ENCODE measurements around the gene C11orf98.
"Not testable (repeated sequence)": the region's sequence is repeated elsewhere in the genome, so short reads cannot be mapped to it uniquely, and the experiment has no call there.

The C11orf98 gene

DNA sequence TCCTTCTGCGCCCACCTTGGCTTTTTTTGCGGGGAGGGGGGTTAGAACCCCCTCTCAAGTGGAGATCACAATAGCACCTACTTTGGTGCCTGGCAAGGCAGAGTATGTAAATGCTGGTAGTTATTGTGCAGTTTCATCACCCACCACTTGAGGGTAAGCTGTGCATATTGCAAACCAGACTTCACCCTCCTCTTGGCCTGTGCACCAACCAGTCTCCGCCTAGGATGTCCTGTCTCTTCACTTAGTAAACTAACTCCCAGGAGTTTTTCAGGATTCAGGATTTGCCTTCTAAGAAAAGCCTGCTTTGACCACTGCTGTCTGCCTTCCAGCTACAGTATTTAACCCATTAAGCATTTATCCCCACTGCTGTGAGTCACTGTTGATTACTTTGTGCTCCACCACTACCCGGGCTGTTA is 15.8 kb upstream of the C11orf98 start:
- no peak for DNase-seq (ENCODE audit: insufficient read length)
- TF ChIP-seq POLR2AphosphoS5 (IDR thresholded peaks at IDR 0.05; ENCODE audit: low read depth, low read length) (no peak), TAF1 (IDR thresholded peaks at IDR 0.05; ENCODE audit: borderline replicate concordance, low read depth, low read length) (no peak), POLR2A (IDR thresholded peaks at IDR 0.05; ENCODE audit: low read depth, low read length) (no peak)
- peak; percentile 85 for FAIRE-seq

DNA sequence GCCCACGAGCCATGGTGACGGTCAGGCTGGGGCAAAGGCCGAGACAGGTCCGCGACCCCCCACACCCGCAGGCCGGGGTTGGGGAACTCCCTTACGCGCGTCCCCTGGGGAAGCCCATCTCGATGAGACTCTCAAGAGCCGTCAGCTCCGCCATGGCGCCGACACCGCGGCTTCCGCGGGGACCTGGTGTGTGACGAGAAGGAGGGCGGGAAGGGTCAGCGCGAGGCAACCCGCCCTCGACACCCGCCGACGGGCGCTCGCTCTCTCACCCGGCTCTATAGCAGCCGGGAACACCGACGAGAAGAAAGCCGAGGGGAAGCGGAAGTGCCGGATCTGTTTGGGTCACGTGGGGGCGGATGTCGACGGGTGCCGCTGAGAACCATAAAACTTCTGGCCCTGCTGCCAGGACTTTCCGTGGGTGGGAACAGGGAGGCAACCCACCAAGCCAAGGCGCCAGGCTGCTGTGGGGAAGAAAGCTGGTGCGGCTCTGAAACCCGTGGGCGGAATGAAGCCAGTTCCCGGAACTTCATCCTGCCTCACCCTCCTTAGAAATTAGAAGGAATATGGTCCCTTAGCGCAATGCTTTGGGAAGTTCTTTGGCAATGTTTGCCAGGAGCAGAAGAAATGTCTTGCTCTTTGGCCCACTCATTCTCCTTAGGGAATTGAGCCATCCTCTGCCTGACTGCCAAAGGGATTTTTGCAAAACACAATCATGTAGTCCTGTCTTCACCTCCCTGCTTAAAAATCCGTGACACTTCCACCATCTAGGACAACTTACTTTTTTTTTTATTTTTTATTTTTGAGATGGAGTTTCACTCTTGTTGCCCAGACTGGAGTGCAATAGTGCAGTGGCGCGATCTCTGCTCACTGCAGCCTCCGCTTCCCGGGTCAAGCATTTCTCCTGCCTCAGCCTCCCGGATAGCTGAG is 14.0 kb upstream of the C11orf98 start, which contains the start of gene UBXN1:
Gene UBXN1 (minus strand): TSS at position 304 of the 927 bp plus-strand sequence. CDS start 150 bp downstream, at position 154.
- peak; percentile 73 for TF ChIP-seq TAF1 (IDR thresholded peaks at IDR 0.05; ENCODE audit: borderline replicate concordance, low read depth, low read length)
- TF ChIP-seq POLR2AphosphoS5 (IDR thresholded peaks at IDR 0.05; ENCODE audit: low read depth, low read length): peak; percentile 93
- peak; percentile 91; the same call in 1 of the 2 replicates for TF ChIP-seq POLR2A (IDR thresholded peaks at IDR 0.05; ENCODE audit: low read depth, low read length)
- FAIRE-seq (peak; percentile 80), DNase-seq (ENCODE audit: insufficient read length) (peak; percentile 91)

DNA sequence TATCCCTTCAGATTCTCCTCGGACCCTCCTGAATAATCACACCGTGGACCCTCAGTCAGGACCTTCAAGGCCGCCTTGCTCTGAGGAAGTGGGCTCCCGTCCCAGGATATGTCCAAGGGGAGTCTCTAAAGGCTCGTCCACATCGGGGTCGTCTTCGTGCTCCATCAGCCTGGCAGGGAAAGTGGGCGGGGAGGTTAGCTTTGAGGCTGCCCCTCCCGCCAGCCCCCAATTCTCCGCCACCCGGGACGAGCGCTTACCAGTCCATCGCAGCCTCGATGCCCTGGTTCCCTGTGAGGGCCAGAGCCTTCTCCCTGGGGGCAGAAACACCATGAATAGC is 13.4 kb upstream of the C11orf98 start:
- DNase-seq (ENCODE audit: insufficient read length) (no peak), FAIRE-seq (no peak)
- TF ChIP-seq TAF1 (IDR thresholded peaks at IDR 0.05; ENCODE audit: borderline replicate concordance, low read depth, low read length) (no peak), POLR2AphosphoS5 (IDR thresholded peaks at IDR 0.05; ENCODE audit: low read depth, low read length) (no peak), POLR2A (IDR thresholded peaks at IDR 0.05; ENCODE audit: low read depth, low read length) (no peak)

DNA sequence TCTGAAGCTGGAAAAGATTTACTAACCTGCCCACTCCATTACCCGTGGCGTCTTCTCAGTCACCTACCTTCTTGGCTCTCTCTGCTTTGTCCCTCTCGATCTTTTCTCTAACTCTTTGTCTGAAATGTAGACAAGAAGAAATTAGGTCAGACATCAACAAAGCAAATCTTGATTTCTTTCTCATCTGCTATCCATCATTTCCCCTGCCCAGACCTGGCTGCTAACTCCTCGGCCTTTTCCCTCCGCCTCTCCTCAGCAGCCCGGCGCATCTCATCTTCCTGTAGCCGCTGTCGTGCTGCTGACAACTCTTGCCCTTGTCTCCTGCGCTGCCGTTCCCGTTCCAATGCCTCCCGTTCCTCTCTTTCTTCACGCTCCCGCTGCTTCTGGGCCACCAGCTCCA is 12.7 kb upstream of the C11orf98 start:
- no peak for TF ChIP-seq POLR2A (IDR thresholded peaks at IDR 0.05; ENCODE audit: low read depth, low read length)
- no peak for TF ChIP-seq TAF1 (IDR thresholded peaks at IDR 0.05; ENCODE audit: borderline replicate concordance, low read depth, low read length)
- TF ChIP-seq POLR2AphosphoS5 (IDR thresholded peaks at IDR 0.05; ENCODE audit: low read depth, low read length): no peak
- DNase-seq (ENCODE audit: insufficient read length) (no peak), FAIRE-seq (no peak)

DNA sequence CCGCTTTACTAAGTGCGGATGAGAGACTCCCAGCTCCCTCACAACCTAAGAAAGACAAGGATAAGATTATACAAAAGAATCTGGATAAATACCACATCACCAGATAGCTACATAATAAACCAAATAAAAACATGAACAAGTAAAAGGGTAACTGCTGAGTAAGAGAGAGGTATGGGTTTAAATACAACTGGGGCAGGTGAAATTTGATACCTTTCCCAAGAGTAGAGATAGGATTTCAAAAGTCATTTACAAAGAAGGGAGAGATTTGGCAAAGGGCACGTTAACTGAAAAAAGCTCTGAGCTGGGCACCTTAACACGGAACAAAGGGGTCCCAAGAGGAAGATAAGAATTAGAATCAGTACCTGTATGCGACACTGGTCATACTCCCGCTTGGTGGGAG is 12.1 kb upstream of the C11orf98 start:
- FAIRE-seq: no peak
- DNase-seq (ENCODE audit: insufficient read length): no peak
- TF ChIP-seq POLR2AphosphoS5 (IDR thresholded peaks at IDR 0.05; ENCODE audit: low read depth, low read length) (no peak), TAF1 (IDR thresholded peaks at IDR 0.05; ENCODE audit: borderline replicate concordance, low read depth, low read length) (no peak), POLR2A (IDR thresholded peaks at IDR 0.05; ENCODE audit: low read depth, low read length) (no peak)

DNA sequence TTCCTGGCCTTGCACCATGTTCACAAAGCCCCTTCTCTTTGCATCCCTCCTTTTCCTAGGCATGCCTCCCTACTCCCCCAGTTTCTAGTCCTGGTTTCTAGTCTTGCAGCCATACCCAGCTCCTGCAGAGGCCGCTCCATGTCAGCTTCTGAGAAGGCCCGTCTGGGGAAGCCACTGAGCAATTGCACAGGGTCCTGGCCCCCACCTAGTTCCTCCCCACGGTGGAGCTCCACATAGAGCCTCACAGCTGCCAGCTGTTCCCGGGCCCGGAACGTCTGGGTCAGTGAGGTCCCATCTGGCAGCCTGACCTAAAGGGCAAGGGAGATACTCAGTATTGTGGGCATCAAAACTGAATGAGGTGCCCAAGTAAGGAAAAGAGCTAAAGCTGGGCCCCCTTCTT is 11.7 kb upstream of the C11orf98 start:
- DNase-seq (ENCODE audit: insufficient read length): no peak
- no peak for FAIRE-seq
- TF ChIP-seq POLR2A (IDR thresholded peaks at IDR 0.05; ENCODE audit: low read depth, low read length): no peak
- TF ChIP-seq TAF1 (IDR thresholded peaks at IDR 0.05; ENCODE audit: borderline replicate concordance, low read depth, low read length): no peak
- TF ChIP-seq POLR2AphosphoS5 (IDR thresholded peaks at IDR 0.05; ENCODE audit: low read depth, low read length): no peak

DNA sequence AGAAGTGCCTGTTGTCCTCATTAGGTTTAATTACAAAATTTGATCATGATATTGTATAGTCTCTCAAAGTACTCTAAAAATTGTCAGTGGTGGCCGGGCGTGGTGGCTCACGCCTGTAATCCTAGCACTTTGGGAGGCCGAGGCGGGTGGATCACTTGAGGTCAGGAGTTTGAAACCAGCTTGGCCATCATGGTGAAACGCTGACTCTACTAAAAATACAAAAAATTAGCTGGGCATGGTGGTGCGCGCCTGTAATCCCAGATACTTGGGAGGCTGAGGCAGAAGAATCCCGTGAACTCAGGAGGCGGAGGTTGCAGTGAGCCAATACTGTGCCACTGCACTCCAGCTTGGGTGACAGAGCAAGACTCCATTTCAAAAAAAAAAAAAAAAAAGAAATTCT is 10.4 kb upstream of the C11orf98 start:
- FAIRE-seq; DNase-seq (ENCODE audit: insufficient read length): not testable (repeated sequence)

DNA sequence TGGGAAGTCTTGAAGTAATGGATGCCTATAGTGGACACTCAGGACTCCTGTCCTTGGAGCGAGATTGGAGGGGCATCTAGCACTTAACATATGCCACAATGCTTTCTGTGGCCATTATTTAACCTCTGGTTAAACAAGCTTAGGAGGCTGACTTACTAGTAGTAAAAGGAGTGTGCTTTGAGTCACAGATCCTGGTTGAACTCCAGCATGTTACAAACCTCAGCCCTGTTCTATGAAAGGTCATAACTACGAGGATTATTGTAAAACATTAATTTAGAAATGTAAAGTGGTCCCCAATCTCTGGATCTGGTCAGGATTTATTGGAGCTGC is 8.2 kb upstream of the C11orf98 start:
- no peak for FAIRE-seq
- no peak for TF ChIP-seq POLR2AphosphoS5 (IDR thresholded peaks at IDR 0.05; ENCODE audit: low read depth, low read length)
- no peak for TF ChIP-seq TAF1 (IDR thresholded peaks at IDR 0.05; ENCODE audit: borderline replicate concordance, low read depth, low read length)
- no peak for TF ChIP-seq POLR2A (IDR thresholded peaks at IDR 0.05; ENCODE audit: low read depth, low read length)

DNA sequence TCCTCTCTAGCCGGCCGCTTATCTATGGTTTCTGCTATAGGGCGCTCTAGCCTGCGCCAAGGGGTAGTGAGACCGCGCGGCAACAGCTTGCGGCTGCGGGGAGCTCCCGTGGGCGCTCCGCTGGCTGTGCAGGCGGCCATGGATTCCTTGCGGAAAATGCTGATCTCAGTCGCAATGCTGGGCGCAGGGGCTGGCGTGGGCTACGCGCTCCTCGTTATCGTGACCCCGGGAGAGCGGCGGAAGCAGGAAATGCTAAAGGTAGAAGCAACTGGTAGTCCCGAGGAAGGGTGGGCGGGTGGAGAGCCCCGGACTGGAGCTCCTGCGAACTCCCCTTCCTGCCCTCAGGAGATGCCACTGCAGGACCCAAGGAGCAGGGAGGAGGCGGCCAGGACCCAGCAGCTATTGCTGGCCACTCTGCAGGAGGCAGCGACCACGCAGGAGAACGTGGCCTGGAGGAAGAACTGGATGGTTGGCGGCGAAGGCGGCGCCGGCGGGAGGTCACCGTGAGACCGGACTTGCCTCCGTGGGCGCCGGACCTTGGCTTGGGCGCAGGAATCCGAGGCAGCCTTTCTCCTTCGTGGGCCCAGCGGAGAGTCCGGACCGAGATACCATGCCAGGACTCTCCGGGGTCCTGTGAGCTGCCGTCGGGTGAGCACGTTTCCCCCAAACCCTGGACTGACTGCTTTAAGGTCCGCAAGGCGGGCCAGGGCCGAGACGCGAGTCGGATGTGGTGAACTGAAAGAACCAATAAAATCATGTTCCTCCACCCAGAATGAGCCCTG is 6.8 kb upstream of the C11orf98 start, which contains the start of the genes LBHD1 and UQCC3:
Gene LBHD1 (minus strand): TSS at position 660 of the 782 bp plus-strand sequence. CDS start 2,236 bp downstream, outside the sequence.
Gene UQCC3 (plus strand): TSS at position 66 of the 782 bp plus-strand sequence. CDS start 73 bp downstream, at position 139.
- FAIRE-seq (peak; percentile 80), DNase-seq (ENCODE audit: insufficient read length) (peak; percentile 78)
- TF ChIP-seq TAF1 (IDR thresholded peaks at IDR 0.05; ENCODE audit: borderline replicate concordance, low read depth, low read length) (peak; percentile 70), POLR2AphosphoS5 (IDR thresholded peaks at IDR 0.05; ENCODE audit: low read depth, low read length) (peak; percentile 80), POLR2A (IDR thresholded peaks at IDR 0.05; ENCODE audit: low read depth, low read length) (peak; percentile 79)

More for the DNA sequence above, 8.2 kb upstream of the C11orf98 start:
- DNase-seq (ENCODE audit: insufficient read length): no peak

DNA sequence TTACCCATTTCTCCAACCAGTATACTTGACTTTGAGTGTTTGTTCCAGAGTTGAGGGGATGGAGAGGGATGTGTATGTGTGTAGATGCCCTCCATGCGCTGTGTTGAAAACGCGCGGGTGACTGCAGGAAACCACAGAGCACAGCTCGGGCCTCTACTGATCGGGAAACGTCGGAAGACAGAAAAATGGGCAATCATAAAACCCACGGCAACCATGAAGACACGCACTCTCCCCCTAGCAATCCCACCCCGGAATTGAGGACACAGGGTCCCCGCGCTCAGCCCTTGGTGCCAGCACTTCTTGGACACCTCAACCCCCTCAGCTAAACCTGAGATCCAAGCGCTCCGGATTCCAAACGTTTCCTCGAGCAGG is 6.2 kb upstream of the C11orf98 start:
- FAIRE-seq (no peak), DNase-seq (ENCODE audit: insufficient read length) (no peak)
- no peak for TF ChIP-seq POLR2AphosphoS5 (IDR thresholded peaks at IDR 0.05; ENCODE audit: low read depth, low read length)
- TF ChIP-seq TAF1 (IDR thresholded peaks at IDR 0.05; ENCODE audit: borderline replicate concordance, low read depth, low read length): no peak
- TF ChIP-seq POLR2A (IDR thresholded peaks at IDR 0.05; ENCODE audit: low read depth, low read length): no peak

DNA sequence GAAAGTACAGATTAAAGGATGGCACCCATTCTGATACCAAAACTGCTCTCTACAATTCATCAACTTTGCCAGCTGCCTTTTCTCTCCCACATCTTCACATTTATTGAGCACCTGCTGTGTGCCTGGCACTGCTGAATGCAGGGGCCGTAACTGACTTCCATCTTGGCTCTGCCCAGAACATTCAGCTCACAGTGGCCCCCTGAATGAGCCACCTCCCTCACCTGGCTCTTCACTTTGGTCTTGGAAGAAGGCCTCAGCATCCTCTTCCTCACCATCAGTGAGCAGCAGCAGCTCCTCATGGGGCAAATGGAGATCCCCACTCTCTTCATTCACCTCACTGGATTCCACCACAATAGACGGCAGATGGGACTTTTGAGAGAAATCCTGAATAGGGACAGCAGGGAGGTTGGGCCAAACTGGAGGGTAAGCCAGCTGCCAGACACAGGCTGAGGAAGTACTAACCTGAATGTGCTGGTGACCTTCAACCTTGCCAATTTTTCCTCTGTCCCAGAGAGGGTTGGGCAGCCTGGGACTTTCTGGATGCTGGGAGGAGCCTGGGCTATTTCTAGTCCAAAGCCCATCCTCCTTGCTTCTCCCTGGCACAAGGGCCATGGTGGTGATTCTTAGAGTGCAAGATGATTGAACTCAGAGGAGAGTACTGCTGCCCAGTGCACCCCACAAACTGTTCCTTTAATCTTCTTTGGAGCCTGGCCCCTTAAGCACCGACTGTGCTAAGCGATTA is 4.6 kb upstream of the C11orf98 start:
- FAIRE-seq (no peak), DNase-seq (ENCODE audit: insufficient read length) (no peak)
- TF ChIP-seq TAF1 (IDR thresholded peaks at IDR 0.05; ENCODE audit: borderline replicate concordance, low read depth, low read length) (no peak), POLR2AphosphoS5 (IDR thresholded peaks at IDR 0.05; ENCODE audit: low read depth, low read length) (no peak), POLR2A (IDR thresholded peaks at IDR 0.05; ENCODE audit: low read depth, low read length) (no peak; the same call in 1 of the 2 replicates)
